Endothelial cell of hepatic sinusoid (primary cell): ENCODE measurements around the gene FBXW10.
"Not testable (repeated sequence)": the region's sequence is repeated elsewhere in the genome, so short reads cannot be mapped to it uniquely, and the experiment has no call there.

Experiments used
- in situ Hi-C: cut with HindIII; loops from 2 replicates; pipeline ENCODE4 v1.10.0; 2017; ENCODE audit warnings: low sequenced_read_pairs

The FBXW10 gene

DNA sequence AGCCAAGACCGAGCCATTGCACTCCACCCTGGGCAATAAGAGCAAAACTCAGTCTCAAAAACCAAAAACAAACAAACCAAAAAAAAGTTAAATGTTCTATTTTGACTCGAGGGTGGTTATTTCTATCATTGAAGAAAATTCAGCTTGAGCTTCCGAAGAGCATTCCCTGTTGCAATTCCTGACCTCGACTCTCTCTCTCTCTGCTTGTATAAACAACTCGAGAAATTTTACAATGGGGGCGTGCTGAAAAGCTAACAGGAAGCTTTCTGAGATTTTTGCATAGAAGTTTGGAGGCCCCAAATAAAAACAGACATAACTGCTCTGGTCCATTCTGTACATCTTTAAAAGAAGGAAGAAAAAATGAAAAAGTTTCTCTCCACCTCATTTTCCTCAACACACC is 3.6 kb downstream of the FBXW10 start:
- in situ Hi-C loops, result not testable (repeated sequence)

GRCh38 chr17:18750242-18750641 is 6.4 kb downstream of the FBXW10 start:
- in situ Hi-C loops, result not testable (repeated sequence)

- in situ Hi-C loops, result not testable (repeated sequence)
Observed at GRCh38 chr17:18753829-18754409, 10.1 kb downstream of the FBXW10 start.

- in situ Hi-C loops, result not testable (repeated sequence)
Observed at GRCh38 chr17:18755969-18756368, 12.1 kb downstream of the FBXW10 start.

DNA sequence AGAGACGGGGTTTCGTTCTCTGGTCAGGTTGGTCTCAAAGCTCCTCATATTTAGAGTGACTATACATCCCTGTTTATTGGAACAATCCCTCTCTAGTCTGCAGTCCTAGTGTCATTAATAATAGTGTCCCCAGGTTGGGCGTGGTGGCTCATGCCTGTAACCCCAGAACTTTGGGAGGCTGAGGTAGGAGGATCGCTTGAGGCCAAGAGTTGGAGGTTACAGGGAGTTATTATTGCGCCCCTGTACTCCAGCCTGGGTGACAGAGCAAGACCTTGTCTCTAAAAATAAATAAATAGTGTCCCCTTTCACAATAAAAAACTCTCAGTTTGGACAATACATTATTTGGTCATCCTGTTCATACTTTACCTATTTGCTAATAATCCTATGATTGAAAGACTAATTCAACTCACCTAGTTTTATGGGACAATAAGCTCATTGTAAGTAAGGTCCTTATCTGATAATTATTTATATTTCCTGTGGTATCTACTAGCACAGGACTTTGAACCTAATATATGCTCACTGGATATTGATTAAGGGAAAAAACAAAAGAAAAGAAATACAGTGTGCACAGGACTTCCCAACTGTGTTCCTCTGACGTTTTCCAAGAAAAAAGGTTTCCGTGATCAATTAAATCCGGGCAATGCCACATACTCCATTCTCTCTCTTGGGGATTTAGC is 13.7 kb downstream of the FBXW10 start:
- in situ Hi-C loops, result not testable (repeated sequence)

GRCh38 chr17:18758344-18758743 is 14.5 kb downstream of the FBXW10 start:
- in situ Hi-C loops, result not testable (repeated sequence)

DNA sequence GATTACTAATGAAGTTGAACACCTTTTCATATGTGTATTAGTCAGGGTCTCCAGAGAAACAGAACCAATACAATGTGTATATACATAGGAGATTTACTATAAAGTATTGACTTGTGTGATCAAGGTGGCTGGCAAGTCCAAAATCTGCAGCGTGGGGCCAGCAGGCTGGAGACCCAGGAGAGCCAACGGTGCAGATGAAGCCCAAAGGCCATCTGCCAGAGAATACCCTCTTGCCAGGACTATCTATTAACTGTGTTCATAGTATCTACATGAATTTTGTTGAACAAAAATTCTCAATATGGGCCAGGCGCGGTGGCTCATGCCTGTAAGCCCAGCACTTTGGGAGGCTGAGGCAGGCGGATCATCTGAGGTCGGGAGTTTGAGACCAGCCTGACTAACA is 16.4 kb downstream of the FBXW10 start:
- in situ Hi-C loops, result not testable (repeated sequence)

DNA sequence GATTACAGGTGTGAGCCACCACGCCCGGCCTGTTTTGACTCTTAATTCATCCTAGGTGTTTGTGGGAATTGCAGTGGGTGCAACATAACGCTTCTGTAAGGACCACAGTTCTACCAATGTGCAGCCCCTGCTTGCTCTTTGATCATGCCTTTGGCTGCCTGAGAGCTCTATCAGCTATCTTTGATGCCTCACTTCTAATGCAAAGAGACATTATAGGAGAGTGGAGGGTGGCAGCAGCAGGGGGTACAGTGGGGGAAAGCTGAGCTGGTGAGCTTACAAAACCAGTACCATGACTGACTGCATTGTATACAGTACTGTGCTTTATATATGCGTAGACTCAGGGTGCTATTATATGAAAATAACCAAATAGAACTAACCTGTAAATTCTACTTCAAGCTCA is 26.7 kb downstream of the FBXW10 start:
- in situ Hi-C loops, result not testable (repeated sequence)

- in situ Hi-C loops, result not testable (repeated sequence)
Observed at GRCh38 chr17:18771066-18771465, 27.2 kb downstream of the FBXW10 start.

DNA sequence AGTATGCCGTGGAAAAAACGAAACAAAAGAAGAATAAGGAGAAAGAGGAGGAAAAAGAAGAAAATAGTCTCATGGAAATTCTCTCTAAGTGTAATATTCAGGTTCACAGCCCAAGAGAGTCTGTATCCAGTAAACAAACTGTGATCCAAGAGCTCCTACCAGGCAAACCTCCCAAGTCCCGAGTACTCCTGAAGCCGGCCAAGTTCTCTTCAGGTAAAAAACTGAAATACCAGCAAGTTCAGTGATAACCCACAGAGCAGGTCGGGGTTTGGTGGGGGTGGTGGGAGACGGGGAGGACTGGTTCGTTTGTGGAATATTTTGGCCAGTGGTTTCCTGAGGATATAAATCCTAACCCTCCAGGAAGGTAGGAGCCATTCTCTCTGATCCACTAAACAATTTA is 28.6 kb downstream of the FBXW10 start:
- in situ Hi-C loops, result no loop called here

- in situ Hi-C loops, result not testable (repeated sequence)
Observed at GRCh38 chr17:18780991-18781718, 37.3 kb downstream of the FBXW10 start, which contains the start of gene TVP23B. Gene TVP23B, plus strand, starts transcription at chr17:18781183. Its CDS starts 111 bp downstream, at chr17:18781294.

GRCh38 chr17:18781805-18782204 is 38.0 kb downstream of the FBXW10 start:
- in situ Hi-C loops, result not testable (repeated sequence)

- in situ Hi-C loops, result not testable (repeated sequence)
Observed at GRCh38 chr17:18785933-18786332, 42.1 kb downstream of the FBXW10 start.

- in situ Hi-C loops, result not testable (repeated sequence)
Observed at GRCh38 chr17:18786890-18787289, 43.0 kb downstream of the FBXW10 start.

DNA sequence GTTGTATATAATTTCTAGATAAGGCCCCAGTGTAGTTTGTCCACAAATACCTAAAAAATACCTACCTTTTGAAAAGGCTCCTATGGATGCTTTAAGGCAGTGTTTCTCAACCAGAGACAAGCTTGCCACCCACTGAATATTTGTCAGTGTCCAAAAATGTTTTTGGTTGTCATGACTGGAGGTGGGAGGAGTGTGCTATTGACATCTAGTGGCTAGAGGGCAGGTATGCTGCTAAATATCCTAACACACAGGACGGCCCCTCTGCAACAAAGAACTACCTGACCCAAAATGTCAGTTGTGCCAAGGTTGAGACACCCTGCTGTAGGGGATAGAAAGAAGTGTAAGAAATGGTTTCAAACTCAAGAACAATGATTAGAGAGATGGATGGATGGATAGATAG is 47.5 kb downstream of the FBXW10 start:
- in situ Hi-C loops, result not testable (repeated sequence)

DNA sequence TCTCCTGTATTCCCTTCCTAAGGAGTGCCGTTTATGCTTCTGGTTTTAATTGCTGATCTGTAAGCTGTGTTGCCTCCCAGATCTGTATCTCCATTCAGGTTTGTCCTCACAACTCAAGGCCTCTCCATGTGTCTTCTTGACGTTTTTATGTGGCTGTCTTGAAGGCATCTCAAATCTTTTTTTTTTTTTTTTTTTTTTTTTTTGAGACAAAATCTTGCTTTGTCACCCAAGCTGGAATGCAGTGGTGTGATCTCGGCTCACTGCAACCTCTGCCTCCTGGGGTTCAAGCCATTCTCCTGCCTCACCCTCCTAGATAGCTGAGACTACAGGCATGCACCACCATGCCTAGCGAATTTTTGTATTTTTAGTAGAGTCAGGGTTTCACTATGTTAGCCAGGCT is 51.0 kb downstream of the FBXW10 start:
- in situ Hi-C loops, result not testable (repeated sequence)

DNA sequence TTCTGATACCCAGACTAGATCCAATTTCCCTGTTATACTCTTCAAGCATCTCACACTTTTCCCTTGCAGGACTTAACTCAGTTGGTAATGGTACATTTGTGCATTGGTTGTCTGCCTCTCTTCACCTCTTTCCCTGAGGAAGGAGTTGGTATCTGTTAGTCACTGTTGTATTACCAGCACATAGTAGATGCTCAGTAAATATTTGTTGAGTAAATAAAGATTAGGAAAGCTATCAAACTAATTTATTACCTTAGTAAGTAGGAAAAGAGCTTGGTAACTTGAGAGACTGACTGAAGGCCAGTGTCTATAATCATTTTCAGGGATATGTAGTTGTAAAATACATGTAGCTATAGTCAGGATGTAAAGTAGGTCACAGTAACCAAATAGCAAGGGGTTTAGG is 53.0 kb downstream of the FBXW10 start:
- in situ Hi-C loops, result not testable (repeated sequence)

DNA sequence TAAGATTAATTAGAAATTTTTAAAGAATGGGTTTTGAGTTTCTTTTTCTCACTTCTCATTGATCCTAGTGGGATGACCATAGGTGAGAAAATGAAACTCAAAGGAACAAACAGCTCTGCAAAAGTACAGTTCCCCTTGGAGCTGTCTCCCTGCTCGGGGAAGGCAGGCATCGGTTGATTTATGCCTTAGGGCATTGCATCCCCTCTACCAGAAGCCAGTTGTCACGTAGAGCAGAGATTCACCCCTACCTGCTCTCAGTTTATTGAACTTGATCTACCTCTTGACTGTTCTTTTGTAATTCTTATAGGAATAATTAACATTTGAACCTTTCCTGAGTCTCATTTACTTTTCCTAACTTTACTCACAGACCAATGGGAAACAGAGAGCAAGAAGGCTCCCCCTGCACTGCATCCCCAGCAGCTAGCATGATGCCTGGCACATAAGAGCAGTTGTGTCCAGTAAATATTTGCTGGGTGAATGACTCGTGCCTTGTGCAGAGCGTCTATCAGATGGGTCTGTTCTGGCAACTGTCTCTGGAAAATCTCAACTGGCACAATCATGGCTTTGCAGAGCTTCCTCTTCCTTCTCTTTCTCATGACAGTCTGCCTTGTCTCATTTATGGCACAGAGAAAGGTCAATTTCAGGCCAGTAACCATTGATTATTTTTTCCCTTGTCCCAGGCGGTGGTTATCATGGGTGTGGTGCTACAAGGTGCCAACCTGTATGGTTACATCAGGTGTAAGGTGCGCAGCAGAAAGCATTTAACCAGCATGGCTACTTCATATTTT is 59.8 kb downstream of the FBXW10 start:
- in situ Hi-C loops, result not testable (repeated sequence)

DNA sequence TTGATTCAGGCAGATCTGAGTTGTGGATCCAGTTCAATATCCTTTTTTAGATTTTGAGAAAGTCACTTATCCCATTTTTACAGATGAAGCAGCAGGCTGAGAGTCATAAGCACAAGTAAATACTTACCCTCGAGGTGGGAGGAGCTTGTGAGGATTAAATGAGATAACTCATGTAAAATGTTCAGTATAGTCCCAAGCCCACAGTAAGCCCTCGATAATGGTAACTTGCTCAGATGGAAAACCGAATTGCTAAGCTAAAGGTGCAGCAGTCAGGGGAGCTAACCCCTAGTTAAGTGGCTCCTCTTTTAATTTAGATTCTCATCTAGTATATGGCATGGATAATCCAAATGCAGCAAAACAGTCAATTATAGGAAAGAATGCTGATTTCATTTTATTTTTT is 72.1 kb downstream of the FBXW10 start:
- in situ Hi-C loops, result not testable (repeated sequence)

GRCh38 chr17:18816489-18817371 is 72.9 kb downstream of the FBXW10 start:
- in situ Hi-C loops, result not testable (repeated sequence)
